Kidney tubule cell (primary cell): ENCODE measurements around the gene JMJD8.

Experiments
- DNase-seq: peaks from one replicate; pipeline ENCODE4 v3.0.0-alpha.2; 2018; ENCODE audit warnings: low spot score

Gene JMJD8

GRCh38 chr16:659618-660017 lies 24.5 kb downstream of the JMJD8 start:
- DNase-seq = no peak

DNA sequence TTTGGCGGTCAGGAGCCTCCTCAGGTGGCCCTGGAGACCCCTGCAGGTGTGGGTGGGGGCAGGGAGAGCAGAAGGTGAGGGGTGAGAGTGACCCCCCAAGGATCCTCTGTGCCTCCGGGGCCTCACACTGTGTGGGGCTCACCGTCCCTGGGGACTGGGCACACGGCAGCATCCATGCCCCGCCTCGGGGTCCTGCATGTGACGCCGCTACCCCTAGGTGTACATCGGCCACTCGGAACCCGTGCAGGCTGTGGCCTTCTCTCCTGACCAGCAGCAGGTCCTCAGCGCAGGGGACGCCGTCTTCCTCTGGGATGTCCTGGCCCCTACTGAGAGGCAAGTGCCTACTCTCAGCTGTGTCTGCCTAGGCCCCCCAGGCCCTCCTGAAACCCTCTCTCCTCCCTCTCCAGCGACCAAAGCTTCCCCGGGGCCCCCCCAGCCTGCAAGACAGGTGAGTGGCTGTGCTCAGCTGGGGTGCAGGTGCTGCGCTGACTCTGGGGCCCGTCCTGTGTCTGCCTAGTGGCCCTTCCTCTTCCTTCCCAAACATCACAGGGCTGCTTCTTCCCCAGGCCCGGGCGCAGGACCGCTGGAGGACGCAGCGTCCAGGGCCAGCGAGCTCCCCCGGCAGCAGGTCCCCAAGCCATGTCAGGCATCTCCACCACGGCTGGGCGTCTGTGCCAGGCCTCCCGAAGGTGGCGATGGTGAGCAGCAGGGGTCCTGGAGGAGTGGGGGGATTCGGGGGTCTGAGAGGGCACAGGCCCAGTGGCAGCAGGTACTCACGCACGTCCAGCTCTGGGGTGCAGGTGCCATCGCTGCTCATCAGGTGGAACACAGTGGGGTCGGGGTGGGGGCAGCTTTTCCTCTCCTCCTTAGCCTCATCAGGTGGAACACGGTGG lies 25.2 kb downstream of the JMJD8 start:
- DNase-seq = no peak

DNA sequence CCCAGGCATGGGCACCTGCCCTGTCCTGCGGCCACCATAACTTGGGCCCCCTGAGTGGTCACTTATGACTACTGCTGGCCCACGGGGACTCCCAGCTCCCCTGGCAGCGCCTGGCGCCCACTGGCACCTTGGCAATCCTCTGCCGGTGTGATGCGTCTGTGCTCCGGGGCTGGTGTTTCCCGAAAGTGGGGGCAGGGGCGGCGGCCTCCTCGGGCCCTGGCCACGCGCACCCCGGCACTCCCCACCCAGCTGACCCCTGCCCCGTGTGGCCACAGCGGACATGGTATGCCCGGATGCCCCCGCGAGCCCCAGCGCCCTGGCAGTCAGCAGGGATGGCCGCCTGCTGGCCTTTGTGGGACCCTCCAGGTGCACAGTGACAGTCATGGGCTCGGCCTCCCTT lies 26.6 kb downstream of the JMJD8 start:
- DNase-seq = no peak

GRCh38 chr16:654034-654433 lies 30.1 kb downstream of the JMJD8 start:
- no peak for DNase-seq

DNA sequence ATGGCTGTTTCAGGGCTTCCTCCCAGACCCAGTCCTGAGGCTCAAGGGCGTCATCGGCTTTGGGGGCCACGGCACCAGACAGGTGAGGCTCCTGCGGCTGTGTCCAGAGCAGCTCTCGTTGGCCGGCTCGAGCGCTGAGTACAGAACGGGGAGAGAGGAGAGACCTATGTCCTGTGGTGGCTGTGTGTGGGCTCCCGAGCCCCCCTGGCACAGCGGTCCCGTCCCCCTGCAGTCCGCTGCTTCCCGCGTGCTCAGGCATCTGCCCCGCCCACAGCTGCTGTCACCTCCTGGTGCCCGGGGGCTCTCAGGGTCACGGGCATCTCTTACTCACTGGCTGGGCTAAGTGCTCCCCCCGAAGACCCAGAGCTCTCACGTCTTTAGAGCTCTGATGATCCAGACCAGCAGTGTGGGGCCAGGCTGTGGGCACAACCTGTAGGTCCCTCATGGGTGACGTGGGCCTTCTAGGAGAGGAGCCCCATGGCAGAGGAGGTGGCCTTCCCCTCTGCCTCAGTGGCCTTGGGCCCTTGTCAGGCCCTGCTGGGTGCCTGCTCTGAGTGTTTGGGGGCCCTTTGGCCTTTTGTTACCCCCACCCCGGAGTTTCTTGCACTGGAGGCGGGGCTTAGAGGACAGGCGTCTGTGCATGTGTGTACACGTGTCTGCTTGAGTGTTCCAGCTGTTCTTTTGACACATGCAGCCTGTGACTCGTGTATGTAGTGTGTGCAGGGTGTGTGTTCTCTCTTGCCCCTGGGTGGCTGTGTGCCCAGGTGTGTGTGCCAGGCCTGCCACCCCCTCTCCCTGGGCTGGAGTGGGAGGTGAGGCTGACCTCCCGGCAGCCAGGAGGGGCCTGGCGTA lies 31.5 kb downstream of the JMJD8 start:
- no peak for DNase-seq

- no peak for DNase-seq
Measured at GRCh38 chr16:651844-652243, 32.3 kb downstream of the JMJD8 start.

DNA sequence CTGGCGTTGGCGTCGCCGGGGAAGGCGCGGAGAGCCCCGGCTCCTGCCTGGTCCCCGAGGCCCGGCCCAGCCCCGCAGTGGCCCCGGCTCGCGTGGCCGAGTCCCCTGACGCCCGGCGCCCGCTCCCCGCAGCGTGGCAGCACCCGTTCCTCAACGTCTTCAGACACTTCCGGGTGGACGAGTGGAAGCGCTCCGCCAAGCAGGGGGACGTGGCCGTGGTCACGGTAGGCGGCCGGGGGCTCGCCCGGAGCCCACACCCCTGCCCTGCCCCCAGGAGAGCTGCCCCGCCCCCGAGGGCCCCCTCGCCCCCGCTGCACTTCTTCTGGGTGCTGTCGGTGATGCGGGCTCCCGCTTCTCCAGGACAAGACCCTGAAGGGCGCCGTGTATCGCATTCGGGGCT lies 34.5 kb downstream of the JMJD8 start:
- peak; percentile 41 for DNase-seq

- DNase-seq = peak; percentile 93
Measured at GRCh38 chr16:648781-649589, 35.1 kb downstream of the JMJD8 start, which contains the start of gene WDR90. TSS of gene WDR90 (plus strand) at chr16:649365. CDS start at chr16:649417, 52 bp downstream.

DNA sequence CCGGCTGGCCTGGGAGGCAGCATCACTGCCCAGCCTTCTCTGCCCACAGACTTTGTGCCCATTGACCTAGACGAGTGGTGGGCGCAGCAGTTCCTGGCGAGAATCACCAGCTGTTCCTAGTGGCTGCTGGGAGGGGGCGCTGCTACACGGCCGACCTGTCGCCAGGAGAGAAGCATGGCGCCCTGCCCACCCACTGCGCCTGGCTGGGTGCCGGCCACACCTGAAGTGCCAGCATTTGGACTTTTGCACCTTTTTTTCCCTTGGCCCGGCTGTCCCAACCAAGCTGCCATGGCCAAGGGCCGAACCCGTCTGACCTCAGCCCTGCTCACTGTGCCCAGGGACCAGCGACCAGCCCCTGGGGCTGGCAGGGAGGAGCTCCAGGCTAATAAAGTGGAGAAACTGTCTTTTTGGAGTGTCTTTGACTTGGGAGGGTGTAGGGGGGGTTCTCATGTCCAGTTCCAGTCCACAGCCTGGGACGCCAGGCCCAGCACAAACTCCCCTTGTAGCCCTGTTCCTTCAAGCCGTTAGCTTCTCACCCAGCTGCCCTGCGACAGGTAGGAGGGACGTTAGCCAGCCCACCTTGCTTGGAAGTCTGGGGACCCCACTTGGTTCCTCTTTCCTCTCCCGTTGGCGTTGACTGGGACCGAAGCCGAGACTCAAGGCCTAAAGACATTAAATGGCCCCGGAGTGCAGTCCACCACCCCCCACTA lies 35.9 kb downstream of the JMJD8 start:
- peak; percentile 67 for DNase-seq

GRCh38 chr16:647173-647902 lies 36.8 kb downstream of the JMJD8 start:
- DNase-seq = no peak

DNA sequence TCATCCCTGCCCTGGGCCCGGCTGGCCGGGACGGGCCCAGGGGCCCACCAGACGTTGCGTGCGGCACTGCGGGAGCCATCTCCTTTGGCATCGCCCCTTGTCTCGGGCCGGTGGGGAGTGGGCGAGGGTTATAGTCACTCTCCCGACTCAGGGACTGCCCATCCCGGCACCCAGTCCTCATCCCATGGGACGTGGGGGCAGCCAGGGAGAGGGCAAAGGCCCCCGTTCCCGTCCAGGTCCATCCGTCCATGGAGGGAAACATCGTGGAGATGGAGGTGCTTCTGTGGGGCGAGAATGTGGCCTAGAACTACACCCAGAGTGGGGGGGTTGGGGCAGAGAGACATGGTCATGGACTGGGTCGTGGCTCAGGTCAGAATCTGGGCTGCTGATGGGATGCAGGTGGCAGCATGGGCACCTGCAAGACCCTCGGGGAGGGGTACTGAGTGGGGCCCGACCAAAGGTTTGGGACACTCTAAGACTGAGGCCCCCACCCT lies 37.4 kb downstream of the JMJD8 start:
- DNase-seq = no peak

DNA sequence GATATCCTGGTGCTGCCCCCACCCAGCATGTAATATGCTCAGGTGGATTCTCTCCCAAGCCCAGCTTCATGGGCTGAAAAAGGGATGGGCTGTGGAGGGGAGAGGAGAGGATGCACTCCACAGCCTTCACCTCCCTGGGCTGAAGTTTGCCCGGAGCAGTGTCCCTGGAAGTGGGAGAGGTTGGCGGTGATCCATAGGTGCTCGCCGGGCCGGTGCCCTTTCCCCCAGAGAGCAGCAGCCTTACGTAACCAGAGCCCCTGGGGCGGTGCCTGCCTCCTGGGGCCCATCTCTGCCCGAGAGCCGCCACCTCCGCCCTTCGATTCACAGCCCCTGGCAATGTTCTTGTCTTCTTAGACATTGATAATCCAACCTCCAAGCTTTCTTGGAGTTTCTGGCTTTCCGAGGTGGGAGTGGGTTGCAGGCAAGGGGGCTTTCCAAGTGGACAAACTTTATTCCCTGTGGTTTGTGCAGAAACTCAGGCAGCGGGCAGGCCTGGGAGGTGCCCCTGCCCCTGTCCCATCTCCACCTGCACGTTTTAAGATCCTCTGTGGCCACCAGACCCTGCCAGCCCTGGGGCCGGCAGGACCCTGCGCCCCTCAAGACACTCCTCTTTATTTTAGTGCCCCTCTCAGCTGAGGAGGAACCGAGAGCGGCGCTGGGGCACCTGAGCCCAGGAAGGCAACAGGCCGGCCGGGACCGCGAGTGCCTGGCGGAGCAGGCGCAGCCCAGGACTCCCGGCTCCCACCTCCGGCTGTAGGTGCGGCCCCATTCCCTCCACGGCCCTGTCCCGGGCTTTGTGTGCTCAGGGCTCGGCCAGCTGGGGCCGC lies 38.1 kb downstream of the JMJD8 start:
- peak; percentile 48 for DNase-seq

GRCh38 chr16:644556-644955 lies 39.6 kb downstream of the JMJD8 start:
- no peak for DNase-seq

- no peak for DNase-seq
Measured at GRCh38 chr16:643050-643368, 41.1 kb downstream of the JMJD8 start.

- DNase-seq = peak; percentile 58
Measured at GRCh38 chr16:642189-643049, 41.7 kb downstream of the JMJD8 start.

DNA sequence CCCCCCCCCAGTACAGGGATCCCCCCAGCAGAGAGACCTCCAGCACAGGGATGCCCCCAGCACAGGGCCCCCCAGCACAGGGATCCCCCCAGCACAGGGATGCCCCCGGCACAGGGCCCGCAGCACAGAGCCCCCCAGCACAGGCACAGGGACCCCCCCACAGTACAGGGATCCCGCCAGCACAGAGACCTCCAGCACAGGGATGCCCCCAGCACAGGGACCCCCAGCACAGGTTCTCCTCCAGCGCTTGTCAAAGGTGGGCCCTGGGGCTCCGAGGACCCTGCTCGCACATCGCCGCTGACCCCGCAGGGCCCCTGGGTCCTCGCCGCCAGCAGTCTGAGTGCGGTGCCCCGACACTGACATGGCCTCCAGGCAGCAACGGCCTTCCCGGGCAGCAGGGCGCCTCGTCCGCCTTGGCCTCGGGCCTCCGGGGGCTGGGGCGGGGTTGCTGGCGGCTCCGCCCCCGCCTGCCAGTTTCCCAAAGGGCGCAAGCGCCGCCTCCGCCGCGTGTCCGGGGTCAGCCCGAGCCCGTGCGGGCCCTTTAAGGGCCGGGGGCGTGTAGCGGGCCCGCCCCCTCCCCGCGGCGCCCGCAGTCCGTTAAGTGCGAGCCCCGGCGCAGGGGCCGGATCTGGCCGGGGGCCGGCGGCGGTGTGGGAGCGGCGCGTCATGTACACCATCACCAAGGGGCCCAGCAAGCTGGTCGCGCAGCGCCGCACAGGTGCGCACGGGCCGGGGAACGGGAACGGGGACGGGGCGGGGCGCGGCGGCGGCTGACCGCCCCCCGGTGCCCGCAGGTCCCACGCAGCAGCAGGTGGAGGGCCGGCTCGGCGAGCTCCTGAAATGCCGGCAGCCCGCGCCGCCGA lies 42.6 kb downstream of the JMJD8 start, which contains the start of gene MCRIP2:
MCRIP2 (plus strand) TSS at position 503 of the 863 bp plus-strand sequence; CDS start at position 667, 164 bp downstream.
- peak; percentile 86 for DNase-seq

DNA sequence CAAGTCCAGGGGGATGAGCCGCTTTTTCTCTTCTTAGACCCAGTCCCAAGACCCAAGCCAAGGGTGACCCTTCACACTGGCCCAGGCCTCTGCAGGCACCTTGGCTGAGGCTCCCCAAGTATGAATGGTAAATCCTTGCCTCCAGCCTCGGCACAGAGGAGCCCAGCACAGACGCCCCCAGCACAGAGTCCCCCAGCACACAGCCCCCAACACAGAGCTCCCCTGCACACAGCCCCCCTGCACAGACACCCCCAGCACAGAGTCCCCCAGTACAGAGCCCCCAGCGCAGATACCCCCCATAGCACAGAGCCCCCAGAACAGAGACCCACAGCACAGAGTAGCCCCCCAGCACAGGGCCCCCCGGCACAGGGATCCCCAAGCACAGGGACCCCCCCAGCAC lies 43.5 kb downstream of the JMJD8 start:
- DNase-seq = no peak

DNA sequence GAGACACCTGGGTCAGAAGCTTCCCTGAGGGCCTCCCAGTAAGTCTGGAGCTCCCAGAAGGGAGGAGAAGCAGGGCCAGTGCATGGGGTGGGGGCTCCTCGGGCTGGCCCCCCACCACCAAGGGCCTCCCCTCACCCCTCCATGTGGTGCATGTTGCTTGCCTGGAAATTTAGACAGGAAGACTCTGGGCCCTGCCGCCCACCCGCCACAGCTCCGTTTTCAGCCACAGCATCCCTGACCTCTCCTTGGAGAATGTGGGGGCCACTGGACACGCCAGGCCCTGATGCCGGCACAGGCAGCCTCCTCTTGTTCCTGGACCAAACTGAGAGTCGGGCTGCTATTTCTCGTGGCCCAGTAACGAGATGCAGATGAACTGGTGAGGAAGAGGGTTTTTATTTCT lies 45.3 kb downstream of the JMJD8 start:
- no peak for DNase-seq
